Measurements from ENCODE around the gene WIPF1.

The WIPF1 gene

GRCh38 chr2:174546519-174547506 is 50.8 kb downstream of the WIPF1 start:
- Histone ChIP-seq H3K27ac (ENCODE audit: low read length) (no peak overlapping the region), H3K4me3 (ENCODE audit: low read length) (0 out of 2 replicates have a peak overlapping the region, but pooled peaks have one; percentile 1), H3K27me3 (ENCODE audit: insufficient read depth, low read length) (no peaks in the 10 kb centered on the region), H3K9me3 (ENCODE audit: insufficient read depth, low read depth, low read length) (no peaks in the 10 kb centered on the region), H3K36me3 (ENCODE audit: insufficient read depth, low read depth, low read length) (no peaks in the 10 kb centered on the region), H3K9ac (ENCODE audit: low read depth, low read length) (no peak overlapping the region), H3K4me1 (ENCODE audit: insufficient read depth, low read length) (no peaks in the 10 kb centered on the region)

DNA sequence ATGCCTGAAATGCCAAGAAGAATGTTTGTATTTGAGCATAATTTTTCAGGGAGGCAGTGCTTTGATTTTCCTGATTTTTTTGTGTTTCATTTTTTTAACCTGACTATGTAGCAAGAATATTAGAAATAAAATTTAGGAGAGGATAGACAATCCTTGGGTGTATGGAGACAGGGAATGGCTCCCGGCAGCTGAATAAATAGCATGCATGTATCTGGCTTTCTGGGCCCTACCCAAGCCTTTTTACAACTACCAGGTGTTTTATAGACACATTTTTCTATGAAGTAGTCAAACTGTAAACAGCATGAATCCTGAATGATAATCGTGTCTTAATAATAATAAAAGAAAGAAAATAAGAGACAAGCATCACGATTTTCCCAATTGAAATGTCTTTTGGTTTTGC is 52.4 kb downstream of the WIPF1 start:
- no peak overlapping the region for H3K27ac ChIP-seq (ENCODE audit: low read length)
- H3K36me3 ChIP-seq (ENCODE audit: insufficient read depth, low read depth, low read length) = no peaks in the 10 kb centered on the region
- no peaks in the 10 kb centered on the region for H3K9me3 ChIP-seq (ENCODE audit: insufficient read depth, low read depth, low read length)
- H3K9ac ChIP-seq (ENCODE audit: low read depth, low read length) = no peak overlapping the region
- no peak overlapping the region for H3K4me3 ChIP-seq (ENCODE audit: low read length)
- H3K4me1 ChIP-seq (ENCODE audit: insufficient read depth, low read length) = no peaks in the 10 kb centered on the region
- no peaks in the 10 kb centered on the region for H3K27me3 ChIP-seq (ENCODE audit: insufficient read depth, low read length)

DNA sequence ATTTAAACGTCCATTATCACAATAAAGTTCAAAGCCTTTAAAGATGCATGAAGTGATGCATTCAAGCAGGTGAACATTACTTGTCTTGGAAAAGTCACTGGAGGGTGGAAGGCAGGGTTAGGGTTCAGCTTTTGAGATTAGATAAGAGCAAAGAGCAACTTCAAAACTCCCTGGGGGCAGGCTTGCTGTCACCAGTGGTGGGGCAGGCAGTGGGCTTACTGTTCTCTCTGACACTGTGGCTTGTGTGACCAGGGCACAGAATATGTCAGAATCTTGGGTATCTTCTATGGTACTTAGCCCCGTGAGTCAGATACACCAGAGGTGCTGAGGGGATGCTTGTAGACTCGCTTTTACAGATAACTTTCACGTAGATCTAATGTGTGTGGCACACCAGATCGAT is 52.8 kb downstream of the WIPF1 start:
- Histone ChIP-seq H3K9me3 (ENCODE audit: insufficient read depth, low read depth, low read length) (no peaks in the 10 kb centered on the region), H3K9ac (ENCODE audit: low read depth, low read length) (no peak overlapping the region), H3K27me3 (ENCODE audit: insufficient read depth, low read length) (no peaks in the 10 kb centered on the region), H3K4me1 (ENCODE audit: insufficient read depth, low read length) (no peaks in the 10 kb centered on the region), H3K27ac (ENCODE audit: low read length) (no peak overlapping the region), H3K36me3 (ENCODE audit: insufficient read depth, low read depth, low read length) (no peaks in the 10 kb centered on the region), H3K4me3 (ENCODE audit: low read length) (no peak overlapping the region)

DNA sequence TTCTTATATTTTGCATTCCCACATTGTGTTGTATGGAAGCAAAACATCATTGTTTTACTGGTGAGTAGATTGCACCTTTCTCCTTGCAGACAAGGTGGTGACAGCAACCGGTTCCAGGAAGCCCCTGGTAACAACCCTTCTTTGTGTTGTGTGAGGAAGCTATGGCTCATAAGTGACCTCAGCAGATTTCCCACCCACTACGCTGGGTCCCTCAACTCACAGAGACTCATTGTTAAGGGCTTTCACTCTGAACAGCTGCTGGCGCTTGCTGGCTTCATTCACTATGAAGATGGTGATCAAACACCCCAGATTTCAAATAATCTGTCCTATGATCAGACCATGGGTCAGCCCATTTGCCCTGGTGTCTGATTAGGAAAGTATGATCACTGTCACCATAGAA is 53.4 kb downstream of the WIPF1 start:
- Histone ChIP-seq H3K4me1 (ENCODE audit: insufficient read depth, low read length) (no peaks in the 10 kb centered on the region), H3K9ac (ENCODE audit: low read depth, low read length) (no peak overlapping the region), H3K36me3 (ENCODE audit: insufficient read depth, low read depth, low read length) (no peaks in the 10 kb centered on the region), H3K27ac (ENCODE audit: low read length) (no peak overlapping the region), H3K4me3 (ENCODE audit: low read length) (no peak overlapping the region), H3K27me3 (ENCODE audit: insufficient read depth, low read length) (no peaks in the 10 kb centered on the region), H3K9me3 (ENCODE audit: insufficient read depth, low read depth, low read length) (no peaks in the 10 kb centered on the region)

DNA sequence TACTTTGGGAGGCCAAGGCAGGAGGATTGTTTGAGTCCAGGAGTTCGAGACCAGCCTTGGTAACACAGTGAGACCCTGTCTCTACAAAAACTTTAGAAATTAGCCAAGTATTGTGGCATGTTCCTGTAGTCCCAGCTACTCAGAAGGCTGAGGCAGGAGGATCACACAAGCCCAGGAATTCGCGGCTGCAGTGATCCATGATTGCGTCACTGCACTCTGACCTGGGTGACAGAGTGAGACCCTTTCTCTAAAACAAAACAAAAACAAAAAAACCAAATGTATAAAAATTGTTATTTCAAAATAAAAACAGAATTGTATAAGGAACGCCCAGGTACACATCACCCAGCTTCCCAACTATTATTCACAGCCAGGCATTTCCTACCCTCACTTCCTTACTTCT is 56.7 kb downstream of the WIPF1 start:
- H3K27me3 ChIP-seq (ENCODE audit: insufficient read depth, low read length) = no peaks in the 10 kb centered on the region
- no peaks in the 10 kb centered on the region for H3K4me1 ChIP-seq (ENCODE audit: insufficient read depth, low read length)
- no peaks in the 10 kb centered on the region for H3K9me3 ChIP-seq (ENCODE audit: insufficient read depth, low read depth, low read length)
- no peak overlapping the region for H3K4me3 ChIP-seq (ENCODE audit: low read length)
- H3K36me3 ChIP-seq (ENCODE audit: insufficient read depth, low read depth, low read length) = no peaks in the 10 kb centered on the region
- no peak overlapping the region for H3K27ac ChIP-seq (ENCODE audit: low read length)
- no peak overlapping the region for H3K9ac ChIP-seq (ENCODE audit: low read depth, low read length)

DNA sequence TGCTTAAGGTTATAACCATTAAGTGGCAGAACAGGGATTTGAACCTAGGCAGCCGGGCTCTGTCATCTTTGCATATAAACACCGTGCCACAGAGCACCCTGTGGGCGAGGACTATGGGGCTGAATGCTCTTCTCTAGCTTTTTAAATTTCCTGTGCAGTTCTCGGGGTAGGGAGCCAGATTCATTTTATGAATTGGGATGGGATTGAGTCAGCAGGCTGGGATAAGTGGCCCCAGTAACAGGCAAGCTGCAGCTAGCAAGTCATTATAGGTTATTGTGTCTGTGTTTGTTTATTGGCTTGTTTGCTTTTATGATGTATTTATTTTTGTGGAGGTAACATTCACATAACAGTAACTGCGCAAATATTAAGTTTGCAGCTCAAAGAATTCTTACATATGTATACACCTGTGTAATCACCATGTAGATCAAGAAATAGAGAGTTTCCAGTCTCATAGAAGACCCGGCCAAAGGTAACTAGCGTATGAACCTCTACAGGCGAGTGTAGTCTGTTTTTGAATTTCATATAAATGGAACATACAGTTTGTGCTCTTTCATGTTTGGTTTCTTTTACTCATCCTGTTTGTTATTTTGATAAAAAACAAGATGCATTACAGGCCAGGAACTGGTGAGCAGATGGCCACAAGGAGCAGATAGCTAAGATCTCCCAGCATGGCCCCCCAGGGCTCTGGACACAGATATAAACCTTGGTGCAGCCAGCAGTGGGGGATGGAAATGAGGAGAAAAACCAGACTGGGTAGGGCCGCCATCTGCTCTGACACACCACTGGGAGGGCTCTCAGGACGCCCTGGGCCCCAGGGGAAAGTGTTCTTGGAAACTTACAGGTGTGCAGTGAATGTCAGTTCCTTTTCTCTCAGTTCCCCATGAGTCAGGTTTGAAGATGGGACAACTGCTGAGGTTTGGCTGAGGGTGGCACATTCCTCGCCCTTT is 61.6 kb downstream of the WIPF1 start:
- no peaks in the 10 kb centered on the region for H3K36me3 ChIP-seq (ENCODE audit: insufficient read depth, low read depth, low read length)
- H3K9ac ChIP-seq (ENCODE audit: low read depth, low read length) = no peak overlapping the region
- no peaks in the 10 kb centered on the region for H3K27me3 ChIP-seq (ENCODE audit: insufficient read depth, low read length)
- no peaks in the 10 kb centered on the region for H3K9me3 ChIP-seq (ENCODE audit: insufficient read depth, low read depth, low read length)
- no peaks in the 10 kb centered on the region for H3K4me1 ChIP-seq (ENCODE audit: insufficient read depth, low read length)
- H3K27ac ChIP-seq (ENCODE audit: low read length) = no peak overlapping the region
- H3K4me3 ChIP-seq (ENCODE audit: low read length) = no peak overlapping the region

DNA sequence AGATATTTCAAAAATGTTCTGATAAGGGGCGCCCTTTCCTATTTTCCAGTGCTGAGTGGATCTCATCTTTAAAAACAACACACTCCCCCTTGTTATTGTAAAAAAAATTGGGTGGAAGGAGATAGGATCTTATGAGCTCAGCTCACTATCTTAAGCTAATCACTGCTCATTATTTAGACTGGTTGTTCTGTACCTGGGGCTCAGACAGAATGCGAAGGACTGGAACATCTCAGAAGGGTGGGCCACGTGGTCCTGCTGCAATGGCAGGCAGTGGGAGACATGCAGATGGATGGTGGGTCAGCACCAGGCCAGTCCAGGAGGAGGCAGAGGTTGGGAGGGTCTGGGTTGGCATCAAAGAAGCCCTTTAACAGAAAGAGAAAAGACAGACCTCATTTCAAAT is 62.5 kb downstream of the WIPF1 start:
- Histone ChIP-seq H3K27me3 (ENCODE audit: insufficient read depth, low read length) (no peaks in the 10 kb centered on the region), H3K9ac (ENCODE audit: low read depth, low read length) (no peak overlapping the region), H3K27ac (ENCODE audit: low read length) (no peak overlapping the region), H3K4me1 (ENCODE audit: insufficient read depth, low read length) (no peaks in the 10 kb centered on the region), H3K4me3 (ENCODE audit: low read length) (no peak overlapping the region), H3K9me3 (ENCODE audit: insufficient read depth, low read depth, low read length) (no peaks in the 10 kb centered on the region), H3K36me3 (ENCODE audit: insufficient read depth, low read depth, low read length) (no peaks in the 10 kb centered on the region)

GRCh38 chr2:174529916-174530315 is 67.7 kb downstream of the WIPF1 start:
- Histone ChIP-seq H3K27me3 (ENCODE audit: insufficient read depth, low read length) (no peaks in the 10 kb centered on the region), H3K9ac (ENCODE audit: low read depth, low read length) (no peak overlapping the region), H3K27ac (ENCODE audit: low read length) (no peak overlapping the region), H3K36me3 (ENCODE audit: insufficient read depth, low read depth, low read length) (no peaks in the 10 kb centered on the region), H3K4me1 (ENCODE audit: insufficient read depth, low read length) (no peaks in the 10 kb centered on the region), H3K4me3 (ENCODE audit: low read length) (no peak overlapping the region), H3K9me3 (ENCODE audit: insufficient read depth, low read depth, low read length) (no peaks in the 10 kb centered on the region)

GRCh38 chr2:174527959-174528358 is 69.6 kb downstream of the WIPF1 start:
- Histone ChIP-seq H3K4me3 (ENCODE audit: low read length) (no peak overlapping the region), H3K9ac (ENCODE audit: low read depth, low read length) (no peak overlapping the region), H3K27me3 (ENCODE audit: insufficient read depth, low read length) (no peaks in the 10 kb centered on the region), H3K9me3 (ENCODE audit: insufficient read depth, low read depth, low read length) (no peaks in the 10 kb centered on the region), H3K27ac (ENCODE audit: low read length) (no peak overlapping the region), H3K4me1 (ENCODE audit: insufficient read depth, low read length) (no peaks in the 10 kb centered on the region), H3K36me3 (ENCODE audit: insufficient read depth, low read depth, low read length) (no peaks in the 10 kb centered on the region)

GRCh38 chr2:174527101-174527721 is 70.4 kb downstream of the WIPF1 start:
- Histone ChIP-seq H3K36me3 (ENCODE audit: insufficient read depth, low read depth, low read length) (no peaks in the 10 kb centered on the region), H3K4me3 (ENCODE audit: low read length) (no peak overlapping the region), H3K9ac (ENCODE audit: low read depth, low read length) (no peak overlapping the region)

GRCh38 chr2:174524527-174524926 is 73.1 kb downstream of the WIPF1 start:
- Histone ChIP-seq H3K27ac (ENCODE audit: low read length) (no peak overlapping the region), H3K36me3 (ENCODE audit: insufficient read depth, low read depth, low read length) (no peaks in the 10 kb centered on the region), H3K4me3 (ENCODE audit: low read length) (no peak overlapping the region), H3K9me3 (ENCODE audit: insufficient read depth, low read depth, low read length) (no peaks in the 10 kb centered on the region), H3K4me1 (ENCODE audit: insufficient read depth, low read length) (no peaks in the 10 kb centered on the region), H3K9ac (ENCODE audit: low read depth, low read length) (no peak overlapping the region), H3K27me3 (ENCODE audit: insufficient read depth, low read length) (no peaks in the 10 kb centered on the region)

More at GRCh38 chr2:174527101-174527721, 70.4 kb downstream of the WIPF1 start:
- H3K4me1 ChIP-seq (ENCODE audit: insufficient read depth, low read length) = no peaks in the 10 kb centered on the region
- no peaks in the 10 kb centered on the region for H3K27me3 ChIP-seq (ENCODE audit: insufficient read depth, low read length)
- no peak overlapping the region for H3K27ac ChIP-seq (ENCODE audit: low read length)
- H3K9me3 ChIP-seq (ENCODE audit: insufficient read depth, low read depth, low read length) = no peaks in the 10 kb centered on the region
